SK-N-MC (cell line): ENCODE measurements around the gene TNIK.

Source experiments
- FOXP2 ChIP-seq: optimal IDR thresholded peaks from 2 replicates; pipeline ENCODE3; 2011; ENCODE audit warnings: mild to moderate bottlenecking, moderate library complexity; ENCODE audit not compliant: insufficient read depth; ENCODE audit errors: extremely low read length, control extremely low read depth
- POLR2AphosphoS5 ChIP-seq: IDR thresholded peaks from 2 replicates; pipeline ENCODE4 v1.6.1; 2012; ENCODE audit warnings: mild to moderate bottlenecking, low read depth, low read length, borderline replicate concordance

DNA sequence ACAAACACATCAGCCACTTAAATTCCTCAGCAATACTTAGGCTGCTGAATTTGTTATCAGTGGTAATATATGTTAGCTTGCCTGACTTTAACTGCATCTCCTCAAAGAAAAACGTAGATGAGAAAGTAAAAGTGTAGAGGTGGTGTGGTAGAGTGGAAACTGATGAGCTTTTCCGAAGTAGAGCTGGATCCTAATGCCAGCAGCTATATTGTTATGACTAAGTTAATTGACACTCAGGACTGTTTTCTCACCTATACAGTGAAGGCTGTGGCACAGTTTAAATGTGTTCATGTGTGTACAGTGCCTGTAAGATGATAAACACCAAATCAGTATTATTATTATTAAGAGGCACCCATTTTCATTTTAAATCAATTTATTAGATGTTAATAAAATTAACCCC, 174.9 kb downstream of the TNIK start:
- no peak for TF ChIP-seq POLR2AphosphoS5
- no peak for TF ChIP-seq FOXP2
